GM12801 (cell line): ENCODE results near the gene INPP5E.

ENCODE experiments used
- CTCF ChIP-seq: IDR thresholded peaks from one replicate; pipeline ENCODE4 v1.5.1; 2011; ENCODE audit warnings: control low read depth; ENCODE audit not compliant: insufficient read length; ENCODE audit errors: extremely low read depth

The INPP5E gene

GRCh38 chr9:136443087-136443486 lies 3.4 kb upstream of the INPP5E start:
- TF ChIP-seq CTCF, result no peak

GRCh38 chr9:136442265-136442664 lies 2.6 kb upstream of the INPP5E start:
- no peak for TF ChIP-seq CTCF

GRCh38 chr9:136441681-136442245 lies 2.1 kb upstream of the INPP5E start:
- no peak for TF ChIP-seq CTCF

GRCh38 chr9:136441191-136441680 lies 1.6 kb upstream of the INPP5E start:
- TF ChIP-seq CTCF, result no peak

GRCh38 chr9:136438548-136439480 lies 831 bp downstream of the INPP5E start:
- TF ChIP-seq CTCF, result no peak

- no peak for TF ChIP-seq CTCF
Observed at GRCh38 chr9:136437839-136438547, 1.7 kb downstream of the INPP5E start.

GRCh38 chr9:136437430-136437829 lies 2.2 kb downstream of the INPP5E start:
- no peak for TF ChIP-seq CTCF
